A673 (cell line): ENCODE measurements around the gene TMEFF1. TPM values are rescaled to one million over a fixed set of nuclear protein-coding genes. Genes with fewer than 3 reads are reported as not detected.

Experiments used
- Bru-seq: library from RNA; stranded (reverse); fragments of 400-500 nt; gene quantifications from one replicate; lab custom pipeline; 2021; lab: Mats Ljungman, UMichigan
- BruChase-seq, 2 experiments: library from RNA; stranded (reverse); fragments of 400-500 nt; gene quantifications; one replicate each; lab custom pipeline; 2021; lab: Mats Ljungman, UMichigan
- BruUV-seq: library from RNA; stranded (reverse); fragments of 400-500 nt; replicated peaks from 2 replicates; lab custom pipeline; 2021; lab: Mats Ljungman, UMichigan
- CTCF ChIA-PET: fragments of 300-600 bp; sonication (Branson Sonifier 250); formaldehyde crosslinking; loops from one replicate; lab custom pipeline; 2022; ENCODE audit warnings: antibody characterized with exemption; lab: Charles Lee
- POLR2A ChIA-PET: fragments of 300-600 bp; sonication (Branson Sonifier 250); formaldehyde crosslinking; loops from one replicate; lab custom pipeline; 2022; ENCODE audit warnings: antibody characterized with exemption; ENCODE audit not compliant: low non-redundant PET; lab: Charles Lee
- DNase-seq: peaks from one replicate; pipeline ENCODE4 v3.0.0-alpha.2; 2015; ENCODE audit warnings: low spot score
- H3K27ac ChIP-seq: fragments of 200-600 bp; sonication (generic); 2 replicates; pipeline ENCODE4 v1.5.1; 2016; ENCODE audit warnings: mixed run types, low read depth, mild to moderate bottlenecking, mixed read lengths, antibody characterized with exemption, low read length; ENCODE audit not compliant: poor library complexity, severe bottlenecking
- H3K27me3 ChIP-seq: fragments of 200-600 bp; sonication (generic); replicated peaks from 2 replicates; pipeline ENCODE4 v1.6.1; 2017; ENCODE audit warnings: mixed run types, low read depth, mild to moderate bottlenecking, mixed read lengths, antibody characterized with exemption, low read length; ENCODE audit not compliant: insufficient read depth, poor library complexity
- H3K36me3 ChIP-seq: fragments of 200-600 bp; sonication (generic); 2 replicates; pipeline ENCODE4 v1.6.1; 2016; ENCODE audit warnings: mixed run types, mild to moderate bottlenecking, mixed read lengths, antibody characterized with exemption, low read length; ENCODE audit not compliant: insufficient read depth, poor library complexity, severe bottlenecking
- H3K4me1 ChIP-seq: fragments of 200-600 bp; sonication (generic); 2 replicates; pipeline ENCODE4 v1.6.1; 2017; ENCODE audit warnings: mixed run types, mild to moderate bottlenecking, mixed read lengths, antibody characterized with exemption, low read length; ENCODE audit not compliant: insufficient read depth, poor library complexity, severe bottlenecking
- H3K4me3 ChIP-seq: fragments of 200-600 bp; sonication (generic); 2 replicates; pipeline ENCODE4 v1.5.1; 2016; ENCODE audit warnings: low read depth, mixed run types, mild to moderate bottlenecking, mixed read lengths, low read length; ENCODE audit not compliant: poor library complexity, severe bottlenecking
- H3K9me3 ChIP-seq: fragments of 200-600 bp; sonication (generic); 2 replicates; pipeline ENCODE4 v1.6.1; 2016; ENCODE audit warnings: mixed run types, low read depth, mild to moderate bottlenecking, mixed read lengths, antibody characterized with exemption, low read length; ENCODE audit not compliant: poor library complexity, severe bottlenecking
- EZH2 ChIP-seq: fragments of 200-600 bp; sonication (generic); IDR thresholded peaks from 2 replicates; pipeline ENCODE4 v1.6.1; 2017; ENCODE audit warnings: borderline replicate concordance, low read depth, mild to moderate bottlenecking, mixed read lengths, antibody characterized with exemption, low read length; ENCODE audit not compliant: poor library complexity, severe bottlenecking
- intact Hi-C: fragments of 100-400 bp; cut with micrococcal nuclease; formaldehyde crosslinking; loops from one replicate; pipeline ENCODE4 v1.10.0; 2022; ENCODE audit not compliant: unreplicated experiment
- long read RNA-seq: library from polyadenylated mRNA; stranded (forward); transcript quantifications from one replicate; pipeline ENCODE4 v2.0.0, GENCODE V29; 2022
- total RNA-seq: library from RNA; stranded (reverse); gene quantifications from 2 replicates; pipeline ENCODE4 v1.2.3, GENCODE V29; 2021
- TF ChIP-seq, protein P1 (sequence below): fragments of 300-800, 200-600 bp; sonication (generic); conservative IDR thresholded peaks from 2 replicates; pipeline ENCODE4 v1.5.1; 2017; ENCODE audit warnings: low read depth, mild to moderate bottlenecking, antibody characterized with exemption, low read length, moderate library complexity, mixed read lengths

Gene TMEFF1
- total RNA-seq (19.1 and 25.2 TPM in 2 replicates), Bru-seq, nascent RNA (percentile 27 among the genes with signal in this experiment), BruChase-seq, experiment 1, labeled RNA remaining after a 2-hour chase (percentile 73 among the genes with signal in this experiment), BruChase-seq, experiment 2, labeled RNA remaining after a 6-hour chase (percentile 81 among the genes with signal in this experiment)
- long read RNA-seq, transcript TMEFF1-201 (10 exons, 2,611 nt) = major isoform, 69 of 76 reads
- long read RNA-seq, partial matches to known transcripts = 1 of 76 reads
- long read RNA-seq, other reads (novel, unspliced or antisense) = 6 of 76 reads

DNA sequence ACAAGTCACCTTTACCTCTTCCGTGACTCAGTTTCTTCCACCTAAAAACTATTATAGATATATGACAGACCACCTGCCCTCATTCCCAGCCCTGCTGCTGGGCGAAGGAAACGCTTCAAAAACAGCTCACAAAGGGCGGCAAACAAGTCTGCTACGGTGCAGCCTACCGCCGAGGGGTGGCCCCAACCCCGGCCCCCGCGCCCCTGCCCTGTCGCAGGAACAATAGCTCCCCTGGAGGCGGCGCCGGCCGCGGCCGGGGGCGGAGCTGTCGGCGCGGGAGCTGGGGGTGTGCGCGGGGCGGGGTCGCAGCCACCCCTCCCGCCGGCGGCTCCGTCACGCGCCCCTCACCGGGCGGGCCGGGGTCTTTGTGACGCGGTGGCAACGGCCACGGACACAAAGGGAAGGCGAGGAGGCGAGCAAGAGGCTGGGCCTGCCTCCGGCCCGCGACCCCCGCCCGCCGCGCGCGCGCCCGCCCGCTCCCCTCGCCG, at the start of gene TMEFF1:
TMEFF1 (plus strand) TSS at position 362 of the 488 bp plus-strand sequence. CDS start 396 bp downstream, outside the sequence.
- no peaks in the 10 kb centered on the region for H3K9me3 ChIP-seq
- H3K27me3 ChIP-seq = no peaks in the 10 kb centered on the region
- TF ChIP-seq, protein P1, sequence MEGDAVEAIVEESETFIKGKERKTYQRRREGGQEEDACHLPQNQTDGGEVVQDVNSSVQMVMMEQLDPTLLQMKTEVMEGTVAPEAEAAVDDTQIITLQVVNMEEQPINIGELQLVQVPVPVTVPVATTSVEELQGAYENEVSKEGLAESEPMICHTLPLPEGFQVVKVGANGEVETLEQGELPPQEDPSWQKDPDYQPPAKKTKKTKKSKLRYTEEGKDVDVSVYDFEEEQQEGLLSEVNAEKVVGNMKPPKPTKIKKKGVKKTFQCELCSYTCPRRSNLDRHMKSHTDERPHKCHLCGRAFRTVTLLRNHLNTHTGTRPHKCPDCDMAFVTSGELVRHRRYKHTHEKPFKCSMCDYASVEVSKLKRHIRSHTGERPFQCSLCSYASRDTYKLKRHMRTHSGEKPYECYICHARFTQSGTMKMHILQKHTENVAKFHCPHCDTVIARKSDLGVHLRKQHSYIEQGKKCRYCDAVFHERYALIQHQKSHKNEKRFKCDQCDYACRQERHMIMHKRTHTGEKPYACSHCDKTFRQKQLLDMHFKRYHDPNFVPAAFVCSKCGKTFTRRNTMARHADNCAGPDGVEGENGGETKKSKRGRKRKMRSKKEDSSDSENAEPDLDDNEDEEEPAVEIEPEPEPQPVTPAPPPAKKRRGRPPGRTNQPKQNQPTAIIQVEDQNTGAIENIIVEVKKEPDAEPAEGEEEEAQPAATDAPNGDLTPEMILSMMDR = peak; percentile 29; the same call in 1 of the 2 replicates
- no peak for TF ChIP-seq EZH2
- BruUV-seq = no TSS peak
- no peaks in the 10 kb centered on the region for H3K36me3 ChIP-seq
- ChIA-PET POLR2A (no interaction called here), CTCF (interaction anchor here (0.6 kb wide), 3 partner anchors 33 to 124 kb away, joined by 3 to 7 read pairs (median 3); no protein-coding TSS in a partner anchor)
- H3K4me3 ChIP-seq = peak within 1 kb of the TSS; percentile 95
- DNase-seq = peak; percentile 80
- intact Hi-C loops = no loop called here
- H3K4me1 ChIP-seq = peaks cover 18% of the 10 kb centered on the region
- H3K27ac ChIP-seq = peak within 1 kb of the TSS; percentile 78

DNA sequence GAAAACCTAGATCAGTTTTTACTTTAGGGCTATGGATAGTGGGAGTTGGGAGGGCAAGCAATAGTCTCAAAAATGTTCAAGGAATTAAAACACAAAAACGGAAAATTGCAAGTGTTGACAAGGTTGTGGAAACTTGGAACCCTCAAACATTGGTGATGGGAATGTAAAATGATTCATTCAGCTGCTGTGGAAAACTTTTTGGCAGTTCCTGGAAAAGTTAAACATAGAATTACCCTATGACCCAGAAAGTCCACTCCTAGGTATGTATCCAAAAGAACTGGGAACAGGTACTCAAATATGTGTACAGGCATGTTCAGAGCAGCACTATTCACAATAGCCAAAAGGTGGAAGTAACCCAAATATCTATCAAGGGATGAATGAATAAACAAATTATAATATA, 47.2 kb upstream of the TMEFF1 start:
- H3K4me1 ChIP-seq = peaks cover 14% of the 10 kb centered on the region
- H3K9me3 ChIP-seq = no peaks in the 10 kb centered on the region
- no peaks in the 10 kb centered on the region for H3K36me3 ChIP-seq
- TF ChIP-seq EZH2 = no peak
- TF ChIP-seq, protein P1 = no peak
- intact Hi-C loops = no loop called here
- H3K27ac ChIP-seq = no peak overlapping the region
- ChIA-PET POLR2A (no interaction called here), CTCF (no interaction called here)
- BruUV-seq = no TSS peak
- H3K4me3 ChIP-seq = peak overlapping the region; percentile 80
- H3K27me3 ChIP-seq = no peaks in the 10 kb centered on the region
- no peak for DNase-seq

DNA sequence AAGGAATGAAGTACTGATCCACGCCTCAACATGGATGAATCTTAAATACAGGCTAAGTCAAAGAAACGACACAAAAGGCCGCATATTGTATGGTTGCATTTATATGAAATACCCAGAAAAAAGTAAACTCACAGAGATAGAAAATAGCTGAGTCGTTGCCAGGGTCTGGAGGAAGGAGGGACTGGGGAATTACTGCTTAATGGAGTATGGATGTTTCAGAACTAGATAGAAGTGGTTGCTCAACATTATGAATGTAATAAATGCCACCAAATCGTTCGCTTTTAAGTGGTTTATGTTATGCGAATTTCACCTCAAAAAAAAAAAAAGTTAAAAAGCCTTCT, 46.8 kb upstream of the TMEFF1 start:
- TF ChIP-seq, protein P1 = no peak
- no peak for TF ChIP-seq EZH2
- H3K27ac ChIP-seq = peak overlapping the region; percentile 84
- ChIA-PET POLR2A (no interaction called here), CTCF (interaction anchor here (0.6 kb wide), 1 partner anchor 1882 kb away, joined by 4 read pairs; no protein-coding TSS in a partner anchor)
- DNase-seq = no peak
- intact Hi-C loops = no loop called here
- BruUV-seq = no TSS peak
- no peaks in the 10 kb centered on the region for H3K27me3 ChIP-seq
- peaks cover 14% of the 10 kb centered on the region for H3K4me1 ChIP-seq
- H3K4me3 ChIP-seq = peak overlapping the region; percentile 80
- no peaks in the 10 kb centered on the region for H3K9me3 ChIP-seq
- H3K36me3 ChIP-seq = no peaks in the 10 kb centered on the region
